GM18870 (cell line): ENCODE measurements around the gene ATG4D.
"Not testable (repeated sequence)": the region's sequence is repeated elsewhere in the genome, so short reads cannot be mapped to it uniquely, and the experiment has no call there.

Experiments
- ATAC-seq: cut with Tn5 transposase; IDR thresholded peaks from one replicate; pipeline ENCODE4 v1.9.1; 2021; ENCODE audit warnings: moderate library complexity; ENCODE audit not compliant: unreplicated experiment

The ATG4D gene

GRCh38 chr19:10551006-10551405 lies 7.3 kb downstream of the ATG4D start:
- not testable (repeated sequence) for ATAC-seq

GRCh38 chr19:10551698-10552301 lies 8.1 kb downstream of the ATG4D start:
- ATAC-seq: no peak

DNA sequence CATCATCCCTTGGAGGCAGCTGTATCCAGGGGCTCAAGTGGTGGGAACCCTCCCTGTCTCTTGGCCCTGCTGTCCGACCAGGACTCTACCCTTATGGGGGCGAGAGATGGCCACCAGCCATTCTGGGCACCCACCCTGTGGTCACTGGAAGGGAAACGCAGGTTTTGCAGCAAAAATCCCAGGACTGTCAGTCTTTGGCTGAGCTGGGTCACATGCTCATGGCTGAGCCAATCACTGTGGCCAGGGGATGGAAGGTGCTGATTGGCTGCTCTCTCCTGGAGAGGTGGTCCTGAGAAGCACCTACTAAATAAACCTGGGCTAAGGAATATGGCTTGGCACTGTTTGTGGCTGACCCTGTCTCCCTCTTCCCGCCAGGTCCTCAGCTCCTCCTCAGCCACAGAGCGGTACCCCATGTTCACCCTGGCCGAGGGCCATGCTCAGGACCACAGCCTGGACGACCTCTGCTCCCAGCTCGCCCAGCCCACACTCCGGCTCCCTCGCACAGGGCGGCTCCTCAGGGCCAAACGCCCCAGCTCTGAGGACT lies 8.9 kb downstream of the ATG4D start:
- ATAC-seq: no peak

DNA sequence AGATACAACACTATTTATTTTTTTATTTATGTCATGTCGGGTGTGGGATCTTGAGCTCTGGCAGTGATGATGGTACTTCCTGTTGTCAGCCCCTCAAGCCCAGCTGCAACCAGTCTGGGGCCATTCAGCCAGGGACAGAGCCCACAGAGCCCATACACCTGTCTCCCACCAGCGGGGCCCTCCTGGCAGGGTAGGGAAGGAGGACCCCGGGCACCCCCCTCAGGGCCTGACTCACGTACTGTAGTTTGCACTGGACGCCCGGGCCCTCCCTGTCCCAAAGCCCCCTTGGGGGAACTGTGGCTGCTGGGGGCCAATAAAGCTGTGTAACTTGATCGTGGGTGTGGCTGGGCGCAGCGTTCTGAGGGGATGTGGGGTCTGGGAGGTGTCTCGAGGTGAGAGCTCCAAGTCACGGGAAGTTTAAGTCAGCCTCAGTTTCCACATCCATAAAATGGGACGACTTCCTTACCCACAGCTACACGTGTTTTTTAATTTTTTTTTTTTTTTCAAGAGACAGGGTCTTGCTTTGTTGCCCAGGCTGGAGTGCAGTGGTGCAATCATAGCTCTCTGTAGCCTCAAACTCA lies 9.5 kb downstream of the ATG4D start:
- ATAC-seq: no peak

GRCh38 chr19:10553943-10554381 lies 10.3 kb downstream of the ATG4D start:
- ATAC-seq: no peak

- no peak for ATAC-seq
These were observed 11.3 kb downstream of the ATG4D start for GRCh38 chr19:10554760-10555609.

DNA sequence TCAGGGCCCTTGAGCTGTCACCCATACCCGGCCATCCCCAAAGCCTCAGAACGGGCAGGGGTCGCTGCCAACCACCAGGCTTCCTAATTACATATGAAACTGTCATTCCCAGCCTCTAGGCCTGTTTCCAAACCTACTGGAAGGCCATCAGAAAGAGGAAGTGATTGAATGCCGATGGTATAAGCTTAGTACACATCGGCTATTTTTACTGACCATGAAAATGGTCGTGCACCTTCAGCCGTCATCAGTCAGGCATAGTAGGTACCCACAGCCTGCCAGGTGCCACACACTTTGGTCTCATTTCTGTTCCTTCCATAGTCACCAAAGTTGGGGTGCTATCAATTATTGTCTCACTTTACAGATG lies 11.9 kb downstream of the ATG4D start:
- ATAC-seq: no peak

DNA sequence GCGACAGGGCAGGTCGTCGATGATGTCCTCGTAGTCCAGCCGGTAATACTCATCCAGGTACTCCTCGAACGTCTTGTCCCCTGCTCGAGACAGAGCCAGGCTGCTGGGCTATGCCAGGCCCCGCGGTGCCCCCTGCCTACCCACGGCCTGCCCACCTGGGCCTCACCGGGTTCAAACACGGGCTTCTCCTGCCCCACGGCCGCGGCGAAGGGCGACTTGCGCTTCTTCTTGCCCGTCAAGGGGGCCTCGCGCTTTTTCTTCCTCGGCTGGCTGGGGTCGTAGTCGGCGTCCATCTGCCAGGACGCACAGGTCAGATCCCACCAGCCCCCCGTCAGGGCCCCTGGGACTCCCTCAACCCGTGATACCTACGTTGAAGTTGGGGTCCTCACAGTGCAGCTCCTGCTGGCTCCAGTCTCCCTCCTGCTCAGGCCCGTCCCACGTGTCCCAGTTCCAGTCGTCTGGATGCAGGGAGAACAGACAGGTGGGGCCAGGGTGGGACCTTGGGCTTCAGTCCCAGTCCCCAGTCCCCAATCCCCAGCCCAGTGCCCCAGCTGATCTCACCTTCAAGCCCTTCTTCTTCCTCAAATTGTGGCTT lies 14.0 kb downstream of the ATG4D start:
- ATAC-seq: no peak

DNA sequence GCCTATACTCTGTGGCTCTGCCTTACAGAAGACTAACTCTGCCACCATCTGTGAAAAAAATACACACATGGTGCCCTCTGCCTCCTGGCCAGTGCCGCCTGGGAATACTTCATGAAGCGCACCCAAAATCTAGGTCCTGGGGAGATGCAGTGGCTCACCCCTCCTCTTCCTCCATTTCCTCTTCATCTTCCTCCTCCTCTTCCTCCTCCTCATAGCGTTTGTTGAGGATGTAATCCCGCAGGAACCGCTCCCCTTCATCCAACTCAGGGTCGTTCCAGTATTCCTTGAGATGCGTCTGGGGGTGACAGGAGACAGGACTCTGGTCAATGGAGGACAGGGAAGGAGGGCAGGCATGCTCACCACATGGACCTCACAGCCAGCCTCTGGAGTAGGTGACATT lies 16.4 kb downstream of the ATG4D start:
- ATAC-seq: no peak

- ATAC-seq: no peak
These were observed 18.9 kb downstream of the ATG4D start for GRCh38 chr19:10562609-10563008.

- ATAC-seq: no peak
These were observed 21.4 kb downstream of the ATG4D start for GRCh38 chr19:10565028-10565566.

- peak; percentile 32 for ATAC-seq
These were observed 22.1 kb downstream of the ATG4D start, which contains the start of gene KRI1 for GRCh38 chr19:10565567-10566407. Gene KRI1 (minus strand): TSS chr19:10566010. CDS start chr19:10565999, 11 bp downstream.

DNA sequence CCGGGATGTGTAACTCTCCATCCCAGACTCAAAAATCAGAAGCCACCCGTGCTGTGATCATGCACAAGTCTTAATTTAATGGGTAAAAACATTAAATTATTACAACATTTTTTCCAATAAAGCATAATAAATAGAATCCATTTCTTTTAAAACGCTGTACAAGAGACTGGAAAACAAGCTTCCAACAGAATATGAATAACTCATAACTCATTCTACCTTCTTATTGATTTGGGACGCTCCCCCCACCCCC lies 22.6 kb downstream of the ATG4D start:
- no peak for ATAC-seq

DNA sequence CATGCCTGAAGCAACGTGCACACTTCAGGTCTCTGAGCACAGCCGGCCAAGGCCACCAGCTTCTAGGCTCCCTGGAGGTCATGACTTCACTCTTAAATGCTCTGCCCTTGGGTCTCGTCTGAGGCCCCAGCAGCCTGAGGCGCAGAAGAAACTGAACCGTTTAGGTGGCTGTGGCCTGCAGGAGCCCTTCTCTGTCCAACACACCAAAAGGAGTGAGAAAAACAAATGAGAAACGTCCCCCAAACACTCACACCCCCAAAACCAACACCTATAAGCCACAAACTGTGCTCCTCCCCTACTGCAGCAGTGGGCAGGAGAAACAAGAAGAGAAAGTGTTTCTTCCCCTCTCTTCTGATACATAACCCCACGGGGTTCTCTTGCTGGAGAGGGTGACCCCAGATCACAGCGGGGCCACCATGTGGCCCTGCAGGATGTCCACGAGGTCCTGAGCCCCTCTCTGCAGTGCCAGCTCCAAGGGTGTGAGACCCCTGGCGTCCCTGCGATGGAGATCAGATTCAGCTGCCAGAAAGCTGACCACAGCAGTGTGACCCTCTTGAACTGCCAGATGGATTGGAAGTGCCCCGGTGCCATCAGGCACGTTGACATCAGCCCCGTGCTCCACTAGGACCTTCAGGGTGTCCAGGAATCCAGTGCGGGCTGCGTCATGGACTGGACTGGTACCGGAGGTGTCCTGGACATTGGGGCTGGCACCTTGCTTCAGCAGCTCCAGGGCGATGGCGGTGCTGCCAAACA lies 23.1 kb downstream of the ATG4D start:
- ATAC-seq: no peak

DNA sequence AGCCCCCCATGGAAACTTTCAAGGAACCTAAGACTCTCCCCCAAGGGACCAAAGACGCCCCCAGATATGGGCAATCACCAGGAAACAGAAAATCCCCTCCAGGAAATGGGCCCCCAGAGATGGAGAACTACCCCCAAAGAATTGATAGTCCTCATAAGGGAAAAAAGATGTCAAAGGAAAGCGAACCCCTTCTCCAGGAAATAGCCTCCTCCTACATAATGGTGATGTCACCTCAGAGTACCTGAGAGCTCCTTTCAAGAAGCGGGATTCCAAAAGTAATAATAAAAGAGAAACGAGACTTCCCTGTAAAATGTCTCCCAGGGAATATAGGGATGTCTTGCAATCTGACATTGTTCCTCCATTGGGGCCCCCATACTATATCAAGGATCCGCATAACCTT lies 24.0 kb downstream of the ATG4D start:
- ATAC-seq: no peak

- ATAC-seq: no peak
These were observed 24.5 kb downstream of the ATG4D start for GRCh38 chr19:10568062-10568825.

- ATAC-seq: peak; percentile 68
These were observed 25.3 kb downstream of the ATG4D start, which contains the start of gene CDKN2D for GRCh38 chr19:10568826-10569651. Gene CDKN2D (minus strand): TSS chr19:10568979. CDS start chr19:10568653, 326 bp downstream.

DNA sequence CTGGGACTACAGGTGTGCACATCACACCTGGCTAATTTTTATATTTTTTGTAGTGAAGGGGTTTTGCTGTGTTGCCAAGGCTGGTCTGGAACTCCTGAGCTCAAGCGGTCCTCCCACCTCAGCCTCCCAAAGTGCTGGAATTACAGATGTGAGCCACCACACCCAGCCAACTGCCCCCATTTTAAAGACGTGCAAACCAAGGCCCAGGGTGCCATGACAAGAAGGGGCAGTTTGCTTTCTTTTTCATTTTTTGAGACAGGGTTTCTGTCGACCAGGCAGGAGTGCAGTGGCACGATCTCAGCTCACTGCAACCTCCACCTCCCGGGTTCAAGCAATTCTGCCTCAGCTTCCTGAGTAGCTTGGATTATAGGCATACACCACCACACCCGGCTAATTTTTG lies 30.1 kb downstream of the ATG4D start:
- ATAC-seq: not testable (repeated sequence)
